ENCODE results near the gene TLK1. TPM values are rescaled to one million over a fixed set of nuclear protein-coding genes. Genes with fewer than 3 reads are reported as not detected.

TLK1 gene
- total and polyA plus RNA-seq, 2 donors (not counting 1 experiment from before 2014, with no cell fraction given) = 23.5 to 29.9 TPM

DNA sequence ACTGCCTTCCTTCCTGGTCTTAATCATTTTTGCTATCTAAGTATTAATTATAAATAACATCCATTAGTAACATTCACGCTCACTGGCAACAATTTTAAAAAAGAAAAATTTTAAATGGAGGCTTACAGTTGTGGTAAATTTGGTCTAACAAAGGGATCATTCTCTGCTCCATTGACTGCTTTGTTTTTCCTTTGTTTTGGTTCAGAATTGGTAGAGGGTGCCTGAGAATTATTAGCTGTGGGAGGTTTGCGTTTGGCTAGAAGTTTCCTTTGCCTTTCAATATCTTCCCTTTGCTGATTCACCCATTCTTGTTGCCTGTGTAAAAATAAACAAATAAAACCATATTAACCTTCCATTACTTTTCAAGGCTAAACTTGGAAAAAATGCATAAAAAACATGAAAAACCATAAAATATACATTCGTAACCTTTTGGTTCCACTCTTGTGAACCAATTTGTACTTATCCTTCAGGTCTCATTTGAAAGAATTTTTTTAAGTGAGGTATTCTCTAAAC is 114.6 kb downstream of the TLK1 start:
- Histone ChIP-seq H3K9ac (ENCODE audit: insufficient read depth, low read length) (no peak overlapping the region), H3K27ac (ENCODE audit: insufficient read depth, low read length) (no peak overlapping the region), H3K9me3 (ENCODE audit: control insufficient read depth, insufficient read depth, low read depth, low read length) (no peaks in the 10 kb centered on the region), H3K4me2 (ENCODE audit: extremely low read depth, insufficient read depth, low read length) (no peak overlapping the region), H3K27me3 (ENCODE audit: control insufficient read depth, insufficient read depth, low read length) (no peaks in the 10 kb centered on the region), H4K20me1 (ENCODE audit: control insufficient read depth, extremely low read depth, insufficient read depth, low read length) (no peaks in the 10 kb centered on the region), H3K36me3 (ENCODE audit: control insufficient read depth, insufficient read depth, low read length) (no peaks in the 10 kb centered on the region), H3K79me2 (ENCODE audit: control insufficient read depth, insufficient read depth, low read length) (no peaks in the 10 kb centered on the region), H3K4me3 (replicated peaks in 1 of 4; ENCODE audit: control extremely low read depth in 1 of 4, insufficient read depth in 1 of 4, low read depth in 3 of 4, low read length in 4 of 4) (no peak overlapping the region), H3K4me1 (ENCODE audit: control insufficient read depth, extremely low read depth, insufficient read depth, low read length) (no peaks in the 10 kb centered on the region), H2AFZ (ENCODE audit: low read length) (no peak overlapping the region)
- DNase-seq (ENCODE audit: low read depth in 2 of 2) = peak; percentile 15 to 42
- no peak for TF ChIP-seq CTCF (conservative IDR thresholded peaks at IDR 0.05 in 1 of 2, IDR thresholded peaks at IDR 0.05 in 1 of 2; ENCODE audit: low read depth in 1 of 2, low read length in 2 of 2)

- Histone ChIP-seq H4K20me1 (ENCODE audit: control insufficient read depth, extremely low read depth, insufficient read depth, low read length) (no peaks in the 10 kb centered on the region), H3K79me2 (ENCODE audit: control insufficient read depth, insufficient read depth, low read length) (no peaks in the 10 kb centered on the region), H3K27ac (ENCODE audit: insufficient read depth, low read length) (no peak overlapping the region), H3K9ac (ENCODE audit: insufficient read depth, low read length) (no peak overlapping the region), H3K36me3 (ENCODE audit: control insufficient read depth, insufficient read depth, low read length) (no peaks in the 10 kb centered on the region), H3K9me3 (ENCODE audit: control insufficient read depth, insufficient read depth, low read depth, low read length) (no peaks in the 10 kb centered on the region), H2AFZ (ENCODE audit: low read length) (no peak overlapping the region), H3K27me3 (ENCODE audit: control insufficient read depth, insufficient read depth, low read length) (no peaks in the 10 kb centered on the region), H3K4me2 (ENCODE audit: extremely low read depth, insufficient read depth, low read length) (no peak overlapping the region), H3K4me3 (replicated peaks in 1 of 4; ENCODE audit: control extremely low read depth in 1 of 4, insufficient read depth in 1 of 4, low read depth in 3 of 4, low read length in 4 of 4) (no peak overlapping the region), H3K4me1 (ENCODE audit: control insufficient read depth, extremely low read depth, insufficient read depth, low read length) (no peaks in the 10 kb centered on the region)
- no peak for DNase-seq (ENCODE audit: low read depth in 2 of 2)
- TF ChIP-seq CTCF (conservative IDR thresholded peaks at IDR 0.05 in 1 of 2, IDR thresholded peaks at IDR 0.05 in 1 of 2; ENCODE audit: low read depth in 1 of 2, low read length in 2 of 2) (no peak), EZH2 (IDR thresholded peaks at IDR 0.05; ENCODE audit: low read length, missing control alignments) (no peak)
These were observed 116.3 kb downstream of the TLK1 start for GRCh38 chr2:171044416-171044815.

DNA sequence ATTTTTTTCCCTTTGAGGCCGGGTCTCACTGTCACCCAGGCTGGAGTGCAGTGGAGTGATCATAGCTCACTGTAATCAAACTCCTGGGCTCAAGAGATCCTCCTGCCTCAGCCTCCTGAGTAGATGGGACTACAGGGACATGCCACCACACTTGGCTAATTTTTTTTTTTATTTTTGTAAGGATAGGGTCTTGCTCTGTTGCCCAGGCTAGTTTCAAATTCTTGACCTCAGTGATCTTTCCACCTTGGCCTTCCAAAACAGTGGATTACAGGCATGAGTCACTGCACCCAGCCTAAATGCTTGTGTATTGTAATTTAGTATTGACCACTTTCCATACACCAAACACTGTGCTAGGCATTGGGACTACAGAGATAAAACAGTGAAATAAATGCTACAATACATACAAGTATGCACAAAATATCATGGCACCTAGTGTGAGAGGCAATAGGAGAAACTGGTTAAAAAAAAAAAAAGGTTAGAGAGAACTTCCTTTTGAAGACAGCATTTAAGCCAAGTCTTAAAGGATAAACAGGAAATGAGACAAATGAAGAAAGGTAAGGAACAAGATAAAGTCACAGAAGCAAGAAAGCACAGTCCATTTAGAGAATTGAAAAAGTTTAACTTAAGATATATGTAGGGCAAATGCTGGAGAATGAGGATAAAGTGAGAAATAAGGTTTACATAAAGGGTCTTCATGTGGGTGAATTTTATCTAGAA is 118.3 kb downstream of the TLK1 start:
- Histone ChIP-seq H3K27ac (ENCODE audit: insufficient read depth, low read length) (no peak overlapping the region), H2AFZ (ENCODE audit: low read length) (no peak overlapping the region), H3K4me3 (replicated peaks in 1 of 4; ENCODE audit: control extremely low read depth in 1 of 4, insufficient read depth in 1 of 4, low read depth in 3 of 4, low read length in 4 of 4) (no peak overlapping the region), H3K9ac (ENCODE audit: insufficient read depth, low read length) (no peak overlapping the region), H3K27me3 (ENCODE audit: control insufficient read depth, insufficient read depth, low read length) (no peaks in the 10 kb centered on the region), H3K9me3 (ENCODE audit: control insufficient read depth, insufficient read depth, low read depth, low read length) (no peaks in the 10 kb centered on the region), H3K79me2 (ENCODE audit: control insufficient read depth, insufficient read depth, low read length) (no peaks in the 10 kb centered on the region), H3K4me1 (ENCODE audit: control insufficient read depth, extremely low read depth, insufficient read depth, low read length) (no peaks in the 10 kb centered on the region), H3K36me3 (ENCODE audit: control insufficient read depth, insufficient read depth, low read length) (no peaks in the 10 kb centered on the region), H4K20me1 (ENCODE audit: control insufficient read depth, extremely low read depth, insufficient read depth, low read length) (no peaks in the 10 kb centered on the region), H3K4me2 (ENCODE audit: extremely low read depth, insufficient read depth, low read length) (no peak overlapping the region)
- TF ChIP-seq CTCF (conservative IDR thresholded peaks at IDR 0.05 in 1 of 2, IDR thresholded peaks at IDR 0.05 in 1 of 2; ENCODE audit: low read depth in 1 of 2, low read length in 2 of 2) (no peak), EZH2 (IDR thresholded peaks at IDR 0.05; ENCODE audit: low read length, missing control alignments) (no peak)
- no peak for DNase-seq (ENCODE audit: low read depth in 2 of 2)

Measured in fibroblast of lung (primary cell).